Central memory CD8-positive, alpha-beta T cell (primary cell): ENCODE measurements around the gene CNP.
A peak's percentile ranks its signal among the peaks of the same experiment; 100 is the strongest.
"Not testable (repeated sequence)": the region's sequence is repeated elsewhere in the genome, so short reads cannot be mapped to it uniquely, and the experiment has no call there.

ENCODE experiments used
- ATAC-seq: fragments of 150-1000 bp; cut with Tn5 transposase; replicated peaks from 2 replicates; pipeline ENCODE4 v1.10.0; 2022; ENCODE audit warnings: mild to moderate bottlenecking, moderate FRiP score, moderate number of reproducible peaks; ENCODE audit not compliant: poor library complexity, severe bottlenecking; ENCODE audit errors: extremely low read depth
- DNase-seq, 2 donors: peaks; one replicate each; pipeline ENCODE4 v3.0.0; 2021; ENCODE audit warnings: low spot score in 2 of 2
- H3K27ac Mint-ChIP-seq: one replicate; pipeline ENCODE4 v1.8.0; 2022; ENCODE audit warnings: low read depth, mild to moderate bottlenecking, moderate library complexity, mixed read lengths
- H3K27me3 Mint-ChIP-seq: one replicate; pipeline ENCODE4 v1.8.0; 2022; ENCODE audit warnings: mixed read lengths
- H3K36me3 Mint-ChIP-seq: one replicate; pipeline ENCODE4 v1.8.0; 2022; ENCODE audit warnings: mild to moderate bottlenecking, moderate library complexity, mixed read lengths; ENCODE audit not compliant: insufficient read depth
- H3K4me1 Mint-ChIP-seq: one replicate; pipeline ENCODE4 v1.8.0; 2022; ENCODE audit warnings: mixed read lengths
- H3K4me3 Mint-ChIP-seq: one replicate; pipeline ENCODE4 v1.8.0; 2022; ENCODE audit warnings: mild to moderate bottlenecking, moderate library complexity, mixed read lengths
- H3K9me3 Mint-ChIP-seq: one replicate; pipeline ENCODE4 v1.8.0; 2022; ENCODE audit warnings: mixed read lengths

Gene CNP

GRCh38 chr17:41930833-41931156 is 35.8 kb upstream of the CNP start:
- Mint-ChIP-seq H3K4me1 (peaks cover 20% of the 10 kb centered on the region), H3K4me3 (peak overlapping the region; percentile 88), H3K36me3 (peaks cover 12% of the 10 kb centered on the region), H3K27ac (peak overlapping the region; percentile 95)
- H3K27me3 Mint-ChIP-seq, DNase-seq, H3K9me3 Mint-ChIP-seq: not testable (repeated sequence)
- ATAC-seq, result peak; percentile 54

GRCh38 chr17:41931715-41932114 is 34.9 kb upstream of the CNP start:
- Mint-ChIP-seq H3K4me1 (peaks cover 20% of the 10 kb centered on the region), H3K36me3 (peaks cover 12% of the 10 kb centered on the region), H3K27ac (peak overlapping the region; percentile 95), H3K4me3 (peak overlapping the region; percentile 27)
- H3K9me3 Mint-ChIP-seq, DNase-seq, ATAC-seq, H3K27me3 Mint-ChIP-seq: not testable (repeated sequence)

- no peaks in the 10 kb centered on the region for H3K27me3 Mint-ChIP-seq
- peak overlapping the region; percentile 44 for H3K27ac Mint-ChIP-seq
- H3K9me3 Mint-ChIP-seq, result no peaks in the 10 kb centered on the region
- H3K36me3 Mint-ChIP-seq, result peaks cover 12% of the 10 kb centered on the region
- H3K4me3 Mint-ChIP-seq, result no peak overlapping the region
- DNase-seq (no peak), ATAC-seq (no peak)
- H3K4me1 Mint-ChIP-seq, result peaks cover 20% of the 10 kb centered on the region
Observed at GRCh38 chr17:41932816-41933389, 33.7 kb upstream of the CNP start.

GRCh38 chr17:41935641-41936040 is 31.0 kb upstream of the CNP start:
- Mint-ChIP-seq H3K4me1 (peaks cover 6% of the 10 kb centered on the region), H3K9me3 (no peaks in the 10 kb centered on the region), H3K36me3 (peaks cover 6% of the 10 kb centered on the region), H3K27ac (no peak overlapping the region), H3K27me3 (peaks cover 5% of the 10 kb centered on the region), H3K4me3 (no peak overlapping the region)
- DNase-seq (no peak), ATAC-seq (no peak)

GRCh38 chr17:41937970-41938954 is 28.3 kb upstream of the CNP start:
- Mint-ChIP-seq H3K9me3 (no peaks in the 10 kb centered on the region), H3K27ac (no peak overlapping the region), H3K4me3 (no peak overlapping the region), H3K36me3 (no peaks in the 10 kb centered on the region), H3K27me3 (peaks cover 13% of the 10 kb centered on the region), H3K4me1 (no peaks in the 10 kb centered on the region)
- DNase-seq (no peak), ATAC-seq (no peak)

- ATAC-seq (no peak), DNase-seq (no peak)
- Mint-ChIP-seq H3K9me3 (no peaks in the 10 kb centered on the region), H3K4me1 (no peaks in the 10 kb centered on the region), H3K27me3 (peaks cover 13% of the 10 kb centered on the region), H3K4me3 (no peak overlapping the region), H3K36me3 (no peaks in the 10 kb centered on the region), H3K27ac (no peak overlapping the region)
Observed at GRCh38 chr17:41939044-41939692, 27.4 kb upstream of the CNP start.

- Mint-ChIP-seq H3K4me3 (no peak overlapping the region), H3K9me3 (no peaks in the 10 kb centered on the region), H3K27ac (no peak overlapping the region), H3K4me1 (no peaks in the 10 kb centered on the region), H3K36me3 (no peaks in the 10 kb centered on the region), H3K27me3 (peaks cover 13% of the 10 kb centered on the region)
- no peak for DNase-seq
- ATAC-seq, result no peak
Observed at GRCh38 chr17:41939693-41940090, 26.9 kb upstream of the CNP start.

GRCh38 chr17:41941168-41941567 is 25.4 kb upstream of the CNP start:
- H3K27ac Mint-ChIP-seq, result no peak overlapping the region
- peaks cover 13% of the 10 kb centered on the region for H3K27me3 Mint-ChIP-seq
- H3K36me3 Mint-ChIP-seq, result no peaks in the 10 kb centered on the region
- no peak overlapping the region for H3K4me3 Mint-ChIP-seq
- H3K4me1 Mint-ChIP-seq, result no peaks in the 10 kb centered on the region
- no peaks in the 10 kb centered on the region for H3K9me3 Mint-ChIP-seq
- no peak for DNase-seq
- no peak for ATAC-seq

GRCh38 chr17:41942626-41943373 is 23.8 kb upstream of the CNP start:
- DNase-seq (no peak), ATAC-seq (no peak)
- no peak overlapping the region for H3K4me3 Mint-ChIP-seq
- H3K4me1 Mint-ChIP-seq, result no peaks in the 10 kb centered on the region
- H3K36me3 Mint-ChIP-seq, result no peaks in the 10 kb centered on the region
- H3K9me3 Mint-ChIP-seq, result no peaks in the 10 kb centered on the region
- H3K27me3 Mint-ChIP-seq, result peaks cover 13% of the 10 kb centered on the region
- no peak overlapping the region for H3K27ac Mint-ChIP-seq

GRCh38 chr17:41943492-41943891 is 23.1 kb upstream of the CNP start:
- ATAC-seq (no peak), DNase-seq (no peak)
- H3K9me3 Mint-ChIP-seq, result no peaks in the 10 kb centered on the region
- no peaks in the 10 kb centered on the region for H3K4me1 Mint-ChIP-seq
- peaks cover 13% of the 10 kb centered on the region for H3K27me3 Mint-ChIP-seq
- H3K36me3 Mint-ChIP-seq, result no peaks in the 10 kb centered on the region
- H3K27ac Mint-ChIP-seq, result no peak overlapping the region
- no peak overlapping the region for H3K4me3 Mint-ChIP-seq

- no peaks in the 10 kb centered on the region for H3K4me1 Mint-ChIP-seq
- no peaks in the 10 kb centered on the region for H3K9me3 Mint-ChIP-seq
- no peaks in the 10 kb centered on the region for H3K36me3 Mint-ChIP-seq
- H3K27me3 Mint-ChIP-seq, result peaks cover 13% of the 10 kb centered on the region
- DNase-seq, result no peak
- H3K4me3 Mint-ChIP-seq, result no peak overlapping the region
- no peak overlapping the region for H3K27ac Mint-ChIP-seq
- no peak for ATAC-seq
Observed at GRCh38 chr17:41944943-41945342, 21.7 kb upstream of the CNP start.

GRCh38 chr17:41948762-41949460 is 17.7 kb upstream of the CNP start:
- Mint-ChIP-seq H3K9me3 (no peaks in the 10 kb centered on the region), H3K4me1 (no peaks in the 10 kb centered on the region), H3K4me3 (no peak overlapping the region), H3K27ac (no peak overlapping the region), H3K36me3 (no peaks in the 10 kb centered on the region), H3K27me3 (no peaks in the 10 kb centered on the region)
- no peak for DNase-seq
- no peak for ATAC-seq
